DMS153 treated with DMSO at 0.1 percent for 48 hours (cell line): ENCODE measurements around the gene SND1.

ENCODE experiments used
- DNase-seq: peaks from one replicate; lab custom pipeline; 2025; ENCODE audit not compliant: unreplicated experiment; lab: John Stamatoyannopoulos, UW

SND1 gene

DNA sequence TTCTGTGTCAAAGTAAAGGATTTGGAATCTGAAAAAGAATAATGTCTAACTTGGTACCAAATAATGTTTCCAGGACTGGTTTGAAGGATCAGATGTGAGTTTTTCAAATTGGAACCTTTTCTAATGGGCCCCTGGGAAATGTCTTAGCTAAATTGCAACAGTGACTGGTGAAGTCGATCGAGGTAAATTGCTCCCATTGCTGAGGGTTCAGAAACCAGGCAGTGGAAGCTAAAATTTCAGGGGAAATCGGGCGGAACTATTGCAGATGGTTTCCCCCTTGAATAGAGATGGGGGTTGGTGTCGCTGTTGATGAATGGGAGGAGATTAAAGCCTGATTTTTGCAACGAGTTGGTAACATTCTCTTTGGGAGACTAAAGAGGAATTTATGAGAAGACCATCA, 112.7 kb downstream of the SND1 start:
- no peak for DNase-seq

DNA sequence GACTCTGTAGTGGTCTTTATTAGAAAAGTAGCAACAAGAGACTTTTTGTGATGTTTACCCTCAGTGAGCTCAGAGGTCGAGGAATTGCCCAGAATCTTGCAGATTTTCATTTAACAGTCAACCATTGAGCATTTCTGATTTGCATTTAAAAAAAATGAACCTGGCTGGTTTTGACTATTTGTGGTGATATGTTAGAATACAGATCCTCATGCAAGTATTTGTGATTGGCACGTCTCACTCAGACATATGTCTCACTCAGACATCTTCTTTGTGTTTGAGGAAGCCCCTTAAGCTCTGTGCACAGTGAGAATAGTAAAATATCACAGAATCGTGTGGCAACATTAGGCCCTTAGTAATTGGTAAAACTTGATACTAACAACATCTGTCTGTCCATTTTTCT, 113.2 kb downstream of the SND1 start:
- DNase-seq: no peak

DNA sequence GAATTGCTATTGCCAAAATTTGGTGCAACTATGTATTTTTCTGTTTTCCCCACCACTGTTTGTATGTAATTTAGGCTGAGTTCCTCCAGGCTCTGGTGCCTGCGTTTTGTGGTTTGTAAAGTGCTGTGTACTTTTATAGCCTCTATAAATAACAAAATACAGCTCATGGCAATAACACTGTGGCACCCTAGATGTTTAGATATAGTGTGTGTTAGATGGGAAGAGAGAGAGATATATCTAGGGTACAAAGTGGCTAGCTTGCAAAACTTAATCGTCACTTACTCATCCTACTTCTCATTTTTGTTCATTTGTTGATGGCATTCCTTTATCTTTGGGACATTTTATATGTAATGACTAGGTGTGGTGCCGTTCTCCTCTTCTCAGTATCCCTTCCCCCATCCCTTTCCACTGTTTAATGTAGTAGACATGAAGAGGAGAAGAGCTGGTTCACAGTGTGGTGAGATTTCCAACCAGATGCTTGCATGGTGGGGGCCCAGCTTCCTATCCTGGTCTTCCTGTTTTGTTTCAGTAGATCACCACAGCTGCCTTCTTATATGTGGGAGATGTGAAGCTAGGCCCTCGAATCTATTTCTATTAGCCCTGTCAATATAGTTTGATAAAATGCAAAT, 115.0 kb downstream of the SND1 start:
- DNase-seq: no peak

DNA sequence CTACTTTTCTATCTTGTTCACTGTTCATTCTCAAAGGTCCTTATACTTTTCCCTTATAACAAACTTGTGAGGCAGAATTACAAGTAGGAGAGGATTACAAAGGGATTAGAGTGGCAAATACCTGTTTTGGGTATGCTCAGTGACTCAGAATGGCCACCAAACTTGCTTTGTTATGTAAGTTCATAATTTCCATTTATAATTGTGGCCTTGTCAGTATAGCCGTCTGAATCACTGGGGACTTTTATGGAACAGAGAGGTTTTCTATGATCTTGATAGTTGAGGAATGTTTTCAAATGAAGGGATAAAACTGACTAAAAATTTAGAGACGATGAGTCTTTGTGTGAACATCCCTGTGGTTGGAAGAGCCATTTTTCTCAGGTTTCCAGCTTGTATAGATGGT, 116.2 kb downstream of the SND1 start:
- no peak for DNase-seq

DNA sequence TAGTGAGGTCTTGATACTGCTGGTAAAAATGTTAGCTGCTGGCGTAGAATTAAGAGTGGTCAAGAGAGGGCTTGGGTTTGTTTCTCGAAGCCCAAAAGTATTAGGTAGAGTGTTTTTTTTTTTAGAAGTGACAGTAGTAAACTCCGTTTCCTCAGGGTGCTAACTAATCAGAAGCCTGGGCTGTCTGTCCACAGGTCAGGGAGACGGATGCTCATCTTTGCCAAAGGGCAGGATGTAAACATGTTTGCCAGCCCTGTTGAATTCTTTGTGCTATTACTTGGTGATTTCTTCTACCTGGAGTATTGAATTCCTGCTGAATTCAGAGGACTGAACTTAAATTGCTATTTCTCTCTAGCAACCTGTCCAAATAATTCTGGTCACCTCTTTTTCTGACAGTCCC, 117.1 kb downstream of the SND1 start:
- DNase-seq: no peak

DNA sequence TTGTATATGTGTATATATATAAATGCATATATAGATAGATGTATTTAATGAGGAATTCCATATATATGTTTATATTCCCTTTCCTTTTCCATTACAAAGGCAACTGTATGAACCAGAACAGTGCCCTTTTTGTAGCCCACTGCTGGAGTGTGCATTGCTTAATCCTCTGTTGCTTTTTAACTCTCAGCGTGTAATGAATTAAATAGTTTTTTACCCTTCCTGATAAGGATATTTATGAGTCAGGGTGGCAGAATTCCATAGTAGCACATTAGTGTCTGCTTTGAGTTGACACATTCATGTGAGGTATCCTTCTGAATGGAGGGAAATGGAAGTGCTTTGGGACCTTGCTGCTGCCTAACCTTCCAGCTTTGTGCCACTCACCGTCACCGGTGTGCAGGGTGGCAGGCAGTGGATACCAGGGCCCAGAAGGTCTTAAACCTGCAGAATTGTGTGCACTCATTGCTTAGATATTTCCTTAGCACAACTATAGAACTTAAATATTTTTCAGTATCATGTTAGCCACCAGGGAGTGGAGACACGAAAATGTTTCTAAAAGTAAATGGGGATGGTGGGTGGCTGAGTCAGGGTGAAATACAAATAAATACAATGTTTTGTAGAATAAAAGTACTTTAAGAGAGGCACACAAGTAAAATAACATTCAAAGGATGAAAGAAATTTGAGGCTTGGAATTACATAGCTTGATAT, 117.9 kb downstream of the SND1 start:
- no peak for DNase-seq

DNA sequence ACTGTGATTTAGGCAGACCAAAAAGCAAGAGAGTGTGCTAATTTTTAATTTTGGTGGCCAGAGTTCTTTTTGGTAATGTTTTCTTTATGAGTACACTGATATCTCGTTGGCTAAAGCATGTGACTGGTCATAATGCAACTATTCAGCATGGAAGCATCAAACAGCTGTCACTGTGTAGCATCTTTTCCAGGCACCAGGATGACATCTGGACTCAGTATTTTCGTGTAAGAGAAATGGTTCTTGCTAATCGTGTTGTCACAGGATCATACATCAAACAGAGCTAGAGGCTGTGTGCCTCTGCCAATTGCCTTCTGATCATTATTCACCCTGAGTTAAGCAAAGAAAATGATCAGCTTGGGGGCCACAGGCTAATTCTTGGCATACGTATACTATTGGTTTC, 118.9 kb downstream of the SND1 start:
- DNase-seq: no peak

DNA sequence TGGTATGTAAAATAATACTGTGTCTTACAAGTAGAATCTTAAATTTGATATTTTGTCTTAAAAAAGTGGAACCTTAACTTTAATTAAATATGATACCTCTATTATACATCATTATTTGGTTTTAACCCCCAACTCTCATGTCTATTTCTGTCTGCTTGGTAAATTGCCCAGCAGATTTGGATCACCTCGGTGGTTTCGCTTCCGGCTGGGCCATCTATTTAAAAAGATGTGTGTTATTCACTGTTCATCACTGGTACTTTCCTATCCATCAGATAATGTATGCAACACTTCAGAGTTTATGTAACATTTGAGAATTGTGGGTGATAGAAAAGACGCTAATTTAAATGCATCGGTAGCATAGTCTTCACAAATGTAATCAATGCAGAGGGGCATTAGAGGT, 119.7 kb downstream of the SND1 start:
- DNase-seq: no peak

DNA sequence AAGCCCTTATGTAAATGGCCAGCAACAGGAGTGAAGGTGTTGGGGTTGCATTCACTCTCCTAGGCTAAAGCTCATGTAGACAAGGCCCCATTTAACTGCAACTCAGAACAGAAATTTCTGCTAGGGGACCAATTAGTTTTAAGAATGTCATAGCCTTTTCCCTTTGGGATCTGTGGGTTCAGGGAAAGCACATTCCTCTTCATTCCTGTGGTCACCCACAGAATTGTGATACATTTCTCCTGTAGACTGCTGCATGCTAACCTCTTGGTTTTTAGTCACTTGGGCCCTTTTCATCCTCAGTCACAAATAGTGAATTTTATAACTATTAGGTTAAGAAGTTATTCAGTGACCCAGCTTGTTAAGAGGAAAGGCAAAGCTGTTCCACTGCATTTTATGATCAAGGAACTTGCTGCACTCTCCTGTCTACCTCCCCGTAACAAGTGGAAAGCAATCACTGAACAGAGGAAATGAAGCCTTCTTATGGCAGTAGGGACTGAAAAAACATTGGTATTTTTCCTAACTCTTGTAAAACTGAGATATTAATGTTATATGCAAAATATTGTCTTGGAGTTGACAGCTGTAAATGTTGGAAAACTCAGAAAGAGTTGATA, 124.9 kb downstream of the SND1 start:
- DNase-seq: no peak

DNA sequence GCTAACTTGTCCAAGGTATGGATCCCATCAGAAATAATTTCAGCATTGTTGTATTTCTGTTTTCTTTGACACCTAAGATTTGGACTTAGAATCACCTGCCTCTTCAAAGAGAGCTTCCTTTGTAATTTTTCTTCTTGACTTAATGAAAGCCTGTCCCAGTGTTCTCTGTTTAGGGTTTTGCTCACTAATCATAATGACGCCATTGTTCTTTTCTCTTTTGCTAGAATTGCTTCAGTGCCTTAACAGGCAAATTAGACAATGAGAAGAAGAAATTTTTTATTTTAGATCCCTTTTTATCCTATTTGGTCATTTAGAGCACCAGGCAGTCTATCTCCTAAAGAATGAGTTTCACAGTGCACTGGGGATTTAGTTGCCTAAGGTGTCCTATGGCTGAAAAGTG, 128.5 kb downstream of the SND1 start:
- no peak for DNase-seq

DNA sequence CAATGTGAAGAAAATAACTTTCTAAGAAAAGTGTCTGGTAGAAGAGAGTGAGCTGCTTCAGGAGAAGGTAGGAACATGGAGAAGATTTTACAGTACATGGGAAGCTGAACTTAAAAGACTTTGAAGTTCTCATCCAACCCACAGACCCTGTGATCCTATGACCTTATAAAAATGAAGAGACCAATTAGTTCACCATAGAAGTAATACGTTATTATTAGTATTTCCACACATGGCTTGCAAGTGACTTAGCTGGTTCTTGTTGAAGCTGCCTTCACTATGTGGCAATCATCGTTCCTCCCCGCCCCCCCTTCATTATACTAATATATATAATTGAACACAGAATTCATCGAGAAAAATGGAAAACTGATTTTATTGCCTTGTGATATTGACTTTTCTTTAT, 129.1 kb downstream of the SND1 start:
- no peak for DNase-seq

DNA sequence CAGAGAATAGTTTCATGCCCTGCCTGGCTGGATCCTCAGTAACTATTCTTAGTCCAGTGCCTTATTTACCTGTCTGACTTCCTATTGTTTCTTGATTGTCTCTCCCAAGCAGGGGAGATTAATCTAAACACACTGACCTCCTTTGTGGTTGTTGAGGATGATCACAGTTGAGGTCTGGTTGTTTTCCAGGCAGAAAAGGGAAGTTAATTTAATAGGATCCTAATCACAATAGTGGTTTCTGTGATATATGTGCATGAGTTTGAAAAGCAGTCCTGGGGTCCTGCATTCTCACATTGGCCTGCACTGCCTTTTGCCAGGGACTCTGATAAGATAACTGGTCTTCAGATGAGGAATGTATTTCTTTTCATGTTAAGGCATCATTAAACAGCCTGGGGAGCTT, 130.1 kb downstream of the SND1 start:
- no peak for DNase-seq

DNA sequence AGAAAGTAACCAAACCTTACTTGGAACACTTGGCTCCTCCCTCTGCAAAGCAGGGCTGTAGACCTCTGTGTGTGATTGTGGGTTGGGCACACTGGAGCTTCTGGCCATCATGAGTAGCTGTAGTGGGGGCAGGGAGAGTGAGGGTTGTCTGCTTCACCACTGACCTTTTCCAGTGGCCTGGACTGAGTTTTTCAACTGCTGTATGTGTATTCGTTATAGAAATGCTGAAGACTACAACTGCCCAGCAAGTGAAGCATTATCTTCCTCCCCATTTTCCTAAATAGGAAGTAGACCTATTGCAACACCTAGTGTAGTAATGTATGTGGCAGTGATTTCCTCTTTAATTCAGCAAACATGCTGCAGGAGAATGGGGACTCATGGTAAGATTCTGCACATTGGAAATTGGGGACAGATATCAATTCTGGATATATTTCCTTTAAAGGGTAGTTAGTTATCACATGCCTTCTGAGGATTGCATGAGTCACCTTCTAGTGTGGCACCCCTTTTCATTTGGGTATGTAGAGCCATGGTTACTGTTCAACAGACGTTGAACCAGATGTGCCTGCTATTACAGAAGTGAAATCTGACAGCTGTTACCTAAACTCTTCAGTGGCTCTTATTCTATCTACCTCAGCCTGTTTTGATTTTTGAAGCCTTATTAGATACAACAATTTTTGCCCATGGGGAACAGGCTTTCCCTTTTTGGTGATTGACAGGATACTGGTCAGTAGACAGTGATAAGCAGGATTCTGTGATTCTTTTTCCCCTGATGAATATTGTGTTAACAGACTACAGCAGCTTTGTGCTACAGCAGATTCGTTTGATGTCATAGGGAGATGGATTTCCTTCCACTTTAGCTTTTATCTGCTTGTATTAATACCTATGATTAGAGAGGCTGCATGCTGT, 130.9 kb downstream of the SND1 start:
- DNase-seq: no peak

DNA sequence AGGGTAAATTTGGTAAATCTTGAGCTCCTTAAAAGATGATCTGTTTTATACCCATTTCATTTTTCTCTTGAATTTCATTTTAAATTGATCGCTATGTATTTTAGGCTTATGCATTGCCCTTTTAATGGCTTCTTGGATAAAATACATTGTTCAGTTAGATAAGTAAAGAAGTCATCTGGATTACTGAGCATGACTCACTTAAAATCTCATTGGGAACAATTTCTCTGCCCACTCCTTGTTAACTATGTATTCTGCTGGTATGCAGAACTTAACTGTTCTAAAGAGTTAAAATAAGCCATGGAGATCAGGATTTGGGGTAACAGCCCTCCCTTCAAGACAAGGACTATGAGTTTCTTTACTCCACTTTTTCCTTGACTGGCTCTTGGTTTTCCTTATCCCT, 134.2 kb downstream of the SND1 start:
- no peak for DNase-seq

DNA sequence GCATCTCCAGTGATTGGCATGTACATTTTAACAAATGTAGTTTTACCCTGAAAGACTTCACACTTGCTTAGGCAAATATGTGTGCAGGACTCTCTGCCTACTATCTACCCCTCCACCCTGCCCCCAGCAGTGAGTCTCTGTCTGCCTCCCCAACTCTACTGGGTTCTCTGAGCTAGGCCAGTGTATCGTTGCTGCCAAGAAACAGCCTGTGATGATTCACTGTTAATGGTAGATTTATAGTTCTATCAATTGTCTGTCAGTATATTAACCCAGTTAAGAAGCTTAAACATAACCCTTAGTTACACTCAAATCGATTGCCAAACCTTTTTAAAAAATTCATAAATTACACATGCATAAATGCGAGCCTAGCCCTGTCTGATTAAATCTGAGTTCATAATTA, 137.0 kb downstream of the SND1 start:
- no peak for DNase-seq

DNA sequence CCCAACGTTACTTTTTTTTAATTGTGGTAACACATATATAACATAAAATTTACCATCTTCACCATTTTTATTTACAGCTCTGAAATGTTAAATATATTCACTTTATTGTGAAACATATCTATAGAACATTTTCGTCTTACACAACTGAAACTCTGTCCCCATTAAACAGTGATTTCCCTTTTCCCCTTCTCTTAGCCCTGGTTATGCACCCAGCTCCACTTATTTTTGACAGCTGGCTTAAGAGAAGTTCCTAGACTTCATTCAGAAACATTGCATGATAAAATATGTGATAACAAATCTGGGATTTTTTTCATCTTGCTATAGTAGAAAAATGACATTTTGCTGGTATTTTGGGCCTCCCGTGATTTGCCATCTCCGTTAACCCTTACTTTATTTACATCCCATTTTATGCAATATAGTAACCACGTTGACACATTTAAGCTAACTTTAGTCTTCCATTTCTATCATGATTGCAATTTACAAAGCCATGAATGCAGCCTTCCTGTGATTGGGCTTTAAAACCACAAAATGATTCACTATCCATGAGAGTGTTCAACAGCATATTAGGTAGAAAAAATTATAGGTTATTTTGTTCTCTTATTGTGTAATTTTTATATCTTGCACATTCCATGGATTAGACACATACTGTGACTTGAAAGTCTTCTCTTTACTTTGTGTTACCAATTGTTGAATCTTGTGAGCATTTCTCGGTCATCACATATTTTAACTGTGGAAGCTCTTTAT, 139.6 kb downstream of the SND1 start:
- no peak for DNase-seq

DNA sequence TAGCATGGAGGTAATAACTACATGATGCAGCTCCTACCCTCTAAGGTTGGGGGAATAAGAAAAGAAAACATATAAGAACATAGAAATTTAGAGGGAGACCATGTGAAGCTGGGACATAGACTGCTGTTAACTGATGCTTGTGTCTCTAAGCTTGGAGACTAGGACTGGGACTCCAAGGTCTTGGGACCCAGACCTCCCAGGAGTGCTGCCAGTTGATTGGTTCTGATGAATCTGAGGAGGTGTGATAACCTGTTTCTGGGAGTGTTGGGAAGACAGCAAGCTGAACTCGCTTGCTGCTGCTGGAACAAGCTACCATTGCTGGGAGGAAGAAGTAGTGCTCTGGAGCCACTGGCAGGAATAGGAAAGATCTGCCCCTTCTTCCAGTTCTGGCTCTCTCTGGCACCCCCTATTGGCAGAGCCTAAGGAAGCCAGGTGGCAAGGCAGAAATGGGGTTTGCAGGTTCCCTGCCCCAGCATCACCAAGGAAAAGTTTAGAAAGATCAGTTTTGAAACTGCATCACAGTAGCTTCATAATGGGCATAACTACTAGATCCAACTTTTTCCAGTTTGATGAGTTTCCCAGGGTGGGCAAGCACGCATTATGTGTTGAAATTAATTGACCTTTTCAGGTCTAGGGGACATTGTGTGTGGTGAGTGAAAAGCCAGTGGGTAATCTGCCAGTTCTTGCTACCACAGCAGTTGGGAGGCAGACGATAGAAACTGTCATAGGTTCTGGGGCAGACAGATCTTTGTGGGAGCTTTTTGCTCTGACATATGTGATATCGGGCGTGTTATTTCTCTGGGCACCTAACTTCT, 140.7 kb downstream of the SND1 start:
- no peak for DNase-seq

DNA sequence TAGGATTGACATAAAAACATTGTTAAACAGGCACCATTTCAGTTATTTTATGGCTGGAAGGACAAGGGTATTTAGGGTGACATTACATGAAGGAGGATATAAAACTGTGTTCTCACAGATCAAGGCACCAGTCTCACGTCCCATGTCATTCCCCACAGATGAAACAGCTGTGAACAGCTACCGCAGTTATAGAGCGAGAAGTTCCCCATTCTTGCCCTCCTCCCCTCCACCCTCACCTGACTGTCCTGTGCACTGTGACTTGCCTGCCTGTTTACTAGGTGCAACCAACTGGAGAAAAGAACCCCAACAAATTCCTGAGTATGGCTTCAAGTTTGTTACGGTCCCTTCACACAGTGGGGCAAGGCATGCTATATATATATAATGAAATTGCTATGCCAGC, 141.6 kb downstream of the SND1 start:
- DNase-seq: no peak

DNA sequence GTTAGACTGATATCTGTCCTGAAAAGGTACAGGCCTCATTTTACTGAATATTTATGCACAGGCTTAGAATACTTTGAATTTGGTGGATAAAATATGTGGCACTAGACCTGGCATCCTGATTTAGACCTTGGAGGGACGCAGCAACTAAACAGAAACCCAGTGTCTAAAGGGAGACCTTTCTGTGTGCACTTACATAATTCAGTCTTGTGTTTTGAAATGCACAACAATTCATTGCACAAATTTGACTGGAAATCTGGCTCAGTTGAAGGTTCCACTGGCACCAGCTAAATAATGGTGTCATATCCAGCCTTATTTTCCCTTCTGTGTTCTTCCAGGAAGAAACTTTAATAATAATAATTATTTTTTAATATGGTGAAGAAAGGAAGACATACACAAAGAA, 142.1 kb downstream of the SND1 start:
- DNase-seq: no peak

DNA sequence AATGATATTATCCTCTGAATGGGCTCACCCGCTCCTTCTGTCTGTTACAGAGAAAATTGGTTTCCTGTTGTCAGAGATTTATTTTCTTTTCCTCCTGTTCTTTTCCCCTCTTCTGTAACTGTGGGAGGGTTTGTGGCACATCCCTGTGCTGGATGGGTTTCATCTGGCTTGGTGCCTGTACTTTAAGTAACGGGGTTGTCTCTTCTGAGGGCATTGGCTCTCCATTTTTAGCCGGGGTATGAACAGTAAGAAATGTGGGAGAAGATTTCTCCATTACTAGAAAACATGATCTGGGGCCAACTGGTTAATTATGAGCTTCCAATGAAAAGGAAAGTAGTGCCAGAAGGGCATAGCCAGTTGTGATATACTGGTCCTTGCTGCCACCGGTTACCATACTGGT, 142.6 kb downstream of the SND1 start:
- no peak for DNase-seq
